Measurements from ENCODE around the gene SHISAL2B.
"Not testable (repeated sequence)": the region's sequence is repeated elsewhere in the genome, so short reads cannot be mapped to it uniquely, and the experiment has no call there.

SHISAL2B gene

DNA sequence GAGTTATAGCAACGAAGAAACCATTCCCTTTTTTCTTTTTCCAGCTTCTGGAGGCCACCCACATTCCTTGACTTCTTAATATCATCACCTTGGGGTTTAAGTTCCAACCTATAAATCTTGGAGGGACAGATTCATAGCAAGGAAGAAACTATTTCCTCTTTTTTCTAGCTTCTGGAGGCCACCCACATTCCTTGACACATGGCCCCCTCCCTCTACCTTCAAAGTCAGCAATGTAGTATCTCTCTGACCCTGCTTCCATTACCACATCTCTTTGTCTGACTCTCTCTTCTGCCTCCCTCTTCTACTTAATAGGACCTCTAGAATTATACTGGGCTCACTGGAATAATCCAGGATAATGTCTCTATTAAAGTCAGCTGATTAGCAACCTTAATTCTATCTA lies 34.7 kb upstream of the SHISAL2B start:
- DNase-seq (ENCODE audit: low read depth), result no peak
- no peak overlapping the region for H3K4me3 ChIP-seq (ENCODE audit: control insufficient read depth, low read depth, low read length)
- TF ChIP-seq CTCF (IDR thresholded peaks at IDR 0.05; ENCODE audit: control insufficient read depth, insufficient read depth, low read depth, low read length, missing control alignments), result no peak

GRCh38 chr5:64659289-64659688 lies 31.0 kb upstream of the SHISAL2B start:
- DNase-seq (ENCODE audit: low read depth), result no peak
- no peak for TF ChIP-seq CTCF (IDR thresholded peaks at IDR 0.05; ENCODE audit: control insufficient read depth, insufficient read depth, low read depth, low read length, missing control alignments)
- H3K4me3 ChIP-seq (ENCODE audit: control insufficient read depth, low read depth, low read length), result no peak overlapping the region

DNA sequence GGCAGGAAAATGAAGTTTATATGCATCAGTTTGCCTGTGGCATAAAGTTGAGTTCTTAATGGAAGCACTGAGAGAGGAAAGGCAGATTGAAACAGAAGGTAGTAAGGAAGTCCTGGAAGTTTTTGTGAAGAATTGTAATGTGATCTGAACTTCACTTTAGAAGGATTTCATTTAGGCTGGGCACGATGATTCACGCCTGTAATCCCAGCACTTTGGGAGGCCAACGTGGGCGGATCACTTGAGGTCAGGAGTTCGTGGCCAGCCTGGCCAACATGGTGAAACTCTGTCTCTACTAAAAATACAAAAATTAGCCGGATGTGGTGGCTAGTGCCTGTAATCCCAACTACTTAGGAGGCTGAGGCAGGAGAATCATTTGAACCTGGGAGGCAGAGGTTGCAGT lies 27.1 kb upstream of the SHISAL2B start:
- not testable (repeated sequence) for DNase-seq (ENCODE audit: low read depth); H3K4me3 ChIP-seq (ENCODE audit: control insufficient read depth, low read depth, low read length)

- H3K4me3 ChIP-seq (ENCODE audit: control insufficient read depth, low read depth, low read length), result no peak overlapping the region
- no peak for DNase-seq (ENCODE audit: low read depth)
- TF ChIP-seq CTCF (IDR thresholded peaks at IDR 0.05; ENCODE audit: control insufficient read depth, insufficient read depth, low read depth, low read length, missing control alignments), result no peak
These were observed 25.1 kb upstream of the SHISAL2B start for GRCh38 chr5:64665243-64665642.

DNA sequence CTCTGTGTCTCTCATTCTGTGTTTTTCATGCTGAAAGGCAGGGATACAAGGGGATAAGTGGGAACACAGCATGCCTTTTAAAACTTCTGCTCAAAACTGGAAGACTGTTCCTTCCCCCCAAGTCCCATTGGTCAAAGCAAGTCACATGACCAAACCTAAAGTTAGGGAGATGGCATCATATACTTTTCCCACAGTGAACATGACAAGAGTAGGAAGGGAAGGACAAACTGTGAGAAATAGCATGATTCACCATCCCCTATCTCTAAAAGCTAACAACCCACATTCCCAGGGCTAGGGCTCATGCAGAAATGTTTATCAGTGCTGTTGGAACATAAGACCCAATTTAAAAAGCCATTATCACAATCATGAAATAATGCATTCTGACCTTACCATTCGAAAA lies 24.2 kb upstream of the SHISAL2B start:
- DNase-seq (ENCODE audit: low read depth), result peak; percentile 58
- H3K4me3 ChIP-seq (ENCODE audit: control insufficient read depth, low read depth, low read length), result no peak overlapping the region
- no peak for TF ChIP-seq CTCF (IDR thresholded peaks at IDR 0.05; ENCODE audit: control insufficient read depth, insufficient read depth, low read depth, low read length, missing control alignments)

DNA sequence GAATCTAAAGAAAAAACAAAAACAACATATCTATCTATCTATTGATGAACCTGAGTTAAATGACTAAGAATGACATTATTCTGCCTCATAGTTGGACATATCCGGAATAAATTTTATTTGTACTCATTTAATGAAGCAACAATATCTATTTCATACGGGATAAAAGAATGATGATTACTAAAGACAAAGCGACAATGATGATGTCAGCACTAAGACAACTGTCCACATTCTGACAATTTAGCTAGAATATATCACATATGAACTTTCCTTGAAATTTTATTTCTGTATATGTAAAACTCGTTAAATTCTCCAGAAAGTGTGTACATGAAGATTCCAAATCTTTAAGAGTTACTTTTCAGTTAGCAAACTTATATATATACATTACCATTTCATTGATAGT lies 23.2 kb upstream of the SHISAL2B start:
- no peak for DNase-seq (ENCODE audit: low read depth)
- TF ChIP-seq CTCF (IDR thresholded peaks at IDR 0.05; ENCODE audit: control insufficient read depth, insufficient read depth, low read depth, low read length, missing control alignments), result no peak
- H3K4me3 ChIP-seq (ENCODE audit: control insufficient read depth, low read depth, low read length), result no peak overlapping the region

DNA sequence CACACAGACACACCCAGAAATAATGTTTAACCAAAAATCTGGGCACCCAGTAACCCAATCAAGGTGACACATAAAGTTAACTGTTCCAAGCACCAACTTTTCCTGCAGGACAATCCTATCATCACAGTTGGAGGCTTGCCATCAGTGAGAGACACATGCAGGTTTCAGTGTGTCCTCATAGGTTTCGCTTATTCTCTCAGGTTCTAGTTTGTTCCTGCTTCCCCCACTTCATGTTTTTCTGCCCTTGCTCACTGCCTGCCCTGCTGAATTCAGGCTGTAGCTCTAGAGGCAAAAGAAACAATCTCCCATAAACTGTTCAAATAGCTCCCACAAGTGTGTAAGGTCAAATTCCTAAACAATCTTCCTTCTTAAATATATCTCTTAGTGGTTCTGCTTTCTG lies 20.0 kb upstream of the SHISAL2B start:
- no peak for DNase-seq (ENCODE audit: low read depth)
- H3K4me3 ChIP-seq (ENCODE audit: control insufficient read depth, low read depth, low read length), result no peak overlapping the region
- TF ChIP-seq CTCF (IDR thresholded peaks at IDR 0.05; ENCODE audit: control insufficient read depth, insufficient read depth, low read depth, low read length, missing control alignments), result no peak
